ENCODE data around the gene MRPL27. TPM values are rescaled to one million over a fixed set of nuclear protein-coding genes. Genes with fewer than 3 reads are reported as not detected.

The MRPL27 gene
- total RNA-seq, 2 experiments from 2014 or later: 68.8 to 80.2 TPM

DNA sequence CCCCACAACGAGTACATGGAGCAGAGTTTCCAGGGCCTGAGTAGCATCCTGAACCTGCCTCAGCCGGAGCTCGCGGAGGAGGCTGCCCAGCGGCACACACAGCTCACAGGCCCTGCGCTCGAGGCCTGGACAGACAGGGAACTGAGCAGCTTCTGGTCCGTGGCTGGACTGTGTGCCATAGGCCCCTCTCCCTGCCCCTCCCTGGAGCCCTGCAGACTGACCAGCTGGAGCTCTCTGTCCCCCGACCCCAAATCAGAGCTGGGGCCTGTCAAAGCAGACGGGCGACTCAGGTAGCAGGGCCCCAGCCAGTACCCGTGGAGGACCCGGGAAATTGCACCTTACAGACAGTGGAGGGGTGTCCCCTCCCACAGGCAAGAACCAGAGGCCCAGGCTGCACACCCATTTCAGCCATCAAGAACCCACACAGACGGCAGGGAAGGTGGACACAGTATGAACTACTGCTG is 13.0 kb downstream of the MRPL27 start:
- no peak overlapping the region for H3K4me3 ChIP-seq (ENCODE audit: low read depth, low read length, poor library complexity, severe bottlenecking)
- ChIA-PET CTCF (ENCODE audit: unreplicated experiment) (interaction anchor here (1.6 kb wide), 1 partner anchor 9 kb away, joined by 3 read pairs; no protein-coding TSS in a partner anchor), POLR2A (interaction anchor here (0.6 to 1.1 kb wide), 2 partner anchors 9 to 506 kb away, joined by 4 read pairs; partner anchors contain the start of gene TOB1)
- no peak overlapping the region for H2AFZ ChIP-seq (ENCODE audit: low read length)
- H3K9me2 ChIP-seq (ENCODE audit: insufficient read depth, low read length): no peaks in the 10 kb centered on the region
- no peak overlapping the region for H3K4me2 ChIP-seq (ENCODE audit: low read length)
- H3K79me2 ChIP-seq (ENCODE audit: insufficient read depth, low read depth, low read length): no peaks in the 10 kb centered on the region
- no peak overlapping the region for H3K27ac ChIP-seq (ENCODE audit: low read depth, low read length, poor library complexity, severe bottlenecking)
- H3K9me3 ChIP-seq (ENCODE audit: low read length): no peaks in the 10 kb centered on the region
- H3K4me1 ChIP-seq (ENCODE audit: insufficient read depth, low read length, poor library complexity, severe bottlenecking): peaks cover 4% of the 10 kb centered on the region
- no peaks in the 10 kb centered on the region for H4K20me1 ChIP-seq (ENCODE audit: insufficient read depth, low read length)
- no peak for DNase-seq (ENCODE audit: low spot score)
- intact Hi-C loops (cut with micrococcal nuclease; ENCODE audit: unreplicated experiment): no loop called here
- no TSS peak for BruUV-seq (replicated peaks)
- H3K36me3 ChIP-seq (ENCODE audit: insufficient read depth, low read length): peaks cover 49% of the 10 kb centered on the region
- no peak for TF ChIP-seq EZH2phosphoT487 (IDR thresholded peaks at IDR 0.05; ENCODE audit: borderline replicate concordance, low read depth, low read length)
- TF ChIP-seq, protein P1, sequence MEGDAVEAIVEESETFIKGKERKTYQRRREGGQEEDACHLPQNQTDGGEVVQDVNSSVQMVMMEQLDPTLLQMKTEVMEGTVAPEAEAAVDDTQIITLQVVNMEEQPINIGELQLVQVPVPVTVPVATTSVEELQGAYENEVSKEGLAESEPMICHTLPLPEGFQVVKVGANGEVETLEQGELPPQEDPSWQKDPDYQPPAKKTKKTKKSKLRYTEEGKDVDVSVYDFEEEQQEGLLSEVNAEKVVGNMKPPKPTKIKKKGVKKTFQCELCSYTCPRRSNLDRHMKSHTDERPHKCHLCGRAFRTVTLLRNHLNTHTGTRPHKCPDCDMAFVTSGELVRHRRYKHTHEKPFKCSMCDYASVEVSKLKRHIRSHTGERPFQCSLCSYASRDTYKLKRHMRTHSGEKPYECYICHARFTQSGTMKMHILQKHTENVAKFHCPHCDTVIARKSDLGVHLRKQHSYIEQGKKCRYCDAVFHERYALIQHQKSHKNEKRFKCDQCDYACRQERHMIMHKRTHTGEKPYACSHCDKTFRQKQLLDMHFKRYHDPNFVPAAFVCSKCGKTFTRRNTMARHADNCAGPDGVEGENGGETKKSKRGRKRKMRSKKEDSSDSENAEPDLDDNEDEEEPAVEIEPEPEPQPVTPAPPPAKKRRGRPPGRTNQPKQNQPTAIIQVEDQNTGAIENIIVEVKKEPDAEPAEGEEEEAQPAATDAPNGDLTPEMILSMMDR (conservative IDR thresholded peaks at IDR 0.05; ENCODE audit: low read length): no peak

DNA sequence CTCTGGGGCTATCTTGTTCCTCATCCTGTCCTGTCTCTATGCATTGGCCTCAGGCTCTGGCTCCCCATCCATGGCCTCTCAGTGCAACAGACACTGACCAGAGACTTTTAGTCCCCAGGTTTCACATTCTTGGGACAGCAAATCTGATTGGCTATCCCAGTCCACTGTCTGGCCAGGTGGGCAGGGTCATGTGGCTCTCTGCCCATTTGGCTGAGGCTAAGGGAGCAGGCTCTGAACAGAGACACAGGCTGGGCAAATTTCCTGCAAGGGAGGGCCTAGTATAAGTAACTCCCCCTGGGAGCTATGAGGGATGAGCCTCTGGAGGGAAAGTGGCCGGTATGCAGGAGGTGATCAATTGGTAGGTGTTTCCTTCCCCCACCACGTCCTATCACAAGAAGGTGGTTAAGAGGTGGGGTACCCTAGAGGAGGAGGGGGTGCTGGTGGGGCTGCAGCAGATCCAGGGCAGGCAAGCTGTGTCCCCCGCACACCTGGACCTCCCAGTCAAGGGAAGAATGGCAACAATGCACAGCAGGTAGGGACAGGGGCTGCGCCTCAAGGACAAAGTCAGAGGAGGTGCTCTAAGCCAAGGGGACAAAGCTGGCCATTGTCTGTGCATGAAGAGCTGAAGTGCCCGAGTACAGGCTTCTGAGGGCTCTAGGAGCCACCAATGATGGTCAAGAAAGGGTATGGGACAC is 13.8 kb downstream of the MRPL27 start:
- no peak for TF ChIP-seq EZH2phosphoT487 (IDR thresholded peaks at IDR 0.05; ENCODE audit: borderline replicate concordance, low read depth, low read length)
- TF ChIP-seq, protein P1 (conservative IDR thresholded peaks at IDR 0.05; ENCODE audit: low read length): no peak
- ChIA-PET POLR2A (interaction anchor here (0.6 to 1.1 kb wide), 2 partner anchors 9 to 507 kb away, joined by 4 read pairs; partner anchors contain the start of gene TOB1), CTCF (ENCODE audit: unreplicated experiment) (interaction anchor here (1.6 kb wide), 1 partner anchor 10 kb away, joined by 3 read pairs; no protein-coding TSS in a partner anchor)
- H2AFZ ChIP-seq (ENCODE audit: low read length): no peak overlapping the region
- H3K79me2 ChIP-seq (ENCODE audit: insufficient read depth, low read depth, low read length): no peaks in the 10 kb centered on the region
- H3K4me3 ChIP-seq (ENCODE audit: low read depth, low read length, poor library complexity, severe bottlenecking): no peak overlapping the region
- no peak overlapping the region for H3K27ac ChIP-seq (ENCODE audit: low read depth, low read length, poor library complexity, severe bottlenecking)
- no peak for DNase-seq (ENCODE audit: low spot score)
- H3K9me2 ChIP-seq (ENCODE audit: insufficient read depth, low read length): no peaks in the 10 kb centered on the region
- no peak overlapping the region for H3K4me2 ChIP-seq (ENCODE audit: low read length)
- peaks cover 53% of the 10 kb centered on the region for H3K36me3 ChIP-seq (ENCODE audit: insufficient read depth, low read length)
- intact Hi-C loops (cut with micrococcal nuclease; ENCODE audit: unreplicated experiment): no loop called here
- no peaks in the 10 kb centered on the region for H3K9me3 ChIP-seq (ENCODE audit: low read length)
- peaks cover 4% of the 10 kb centered on the region for H3K4me1 ChIP-seq (ENCODE audit: insufficient read depth, low read length, poor library complexity, severe bottlenecking)
- H4K20me1 ChIP-seq (ENCODE audit: insufficient read depth, low read length): no peaks in the 10 kb centered on the region
- no TSS peak for BruUV-seq (replicated peaks)

DNA sequence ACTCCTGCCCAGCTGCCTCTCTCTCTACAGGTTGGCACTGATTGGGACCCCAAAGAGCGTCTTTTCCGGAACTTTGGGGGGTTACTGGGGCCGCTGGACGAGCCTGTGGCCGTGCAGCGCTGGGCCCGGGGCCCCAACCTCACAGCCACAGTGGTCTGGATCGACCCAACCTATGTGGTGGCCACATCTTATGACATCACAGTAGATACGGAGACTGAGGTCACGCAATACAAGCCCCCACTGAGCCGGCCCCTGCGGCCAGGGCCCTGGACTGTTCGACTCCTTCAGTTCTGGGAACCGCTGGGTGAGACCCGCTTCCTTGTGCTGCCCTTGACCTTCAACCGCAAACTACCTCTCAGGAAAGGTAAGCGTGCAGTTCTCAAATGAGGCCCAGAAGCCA is 14.8 kb downstream of the MRPL27 start:
- Histone ChIP-seq H3K79me2 (ENCODE audit: insufficient read depth, low read depth, low read length) (no peaks in the 10 kb centered on the region), H3K4me2 (ENCODE audit: low read length) (no peak overlapping the region), H3K9me3 (ENCODE audit: low read length) (no peaks in the 10 kb centered on the region), H3K4me3 (ENCODE audit: low read depth, low read length, poor library complexity, severe bottlenecking) (no peak overlapping the region), H2AFZ (ENCODE audit: low read length) (no peak overlapping the region), H3K9me2 (ENCODE audit: insufficient read depth, low read length) (no peaks in the 10 kb centered on the region), H3K36me3 (ENCODE audit: insufficient read depth, low read length) (peaks cover 53% of the 10 kb centered on the region), H3K4me1 (ENCODE audit: insufficient read depth, low read length, poor library complexity, severe bottlenecking) (peaks cover 4% of the 10 kb centered on the region), H3K27ac (ENCODE audit: low read depth, low read length, poor library complexity, severe bottlenecking) (no peak overlapping the region), H4K20me1 (ENCODE audit: insufficient read depth, low read length) (no peaks in the 10 kb centered on the region)
- ChIA-PET POLR2A (no interaction called here), CTCF (ENCODE audit: unreplicated experiment) (interaction anchor here (0.6 kb wide), 1 partner anchor 49 kb away, joined by 4 read pairs; no protein-coding TSS in a partner anchor)
- intact Hi-C loops (cut with micrococcal nuclease; ENCODE audit: unreplicated experiment): no loop called here
- TF ChIP-seq EZH2phosphoT487 (IDR thresholded peaks at IDR 0.05; ENCODE audit: borderline replicate concordance, low read depth, low read length): no peak
- BruUV-seq (replicated peaks): no TSS peak
- DNase-seq (ENCODE audit: low spot score): no peak

Measured in OCI-LY7 (cell line).